SK-N-SH (cell line): ENCODE data around the gene ZBTB22. TPM values are rescaled to one million over a fixed set of nuclear protein-coding genes. Genes with fewer than 3 reads are reported as not detected.

Experiments
- CTCF ChIA-PET: fragments of 300-600, 350-600 bp; formaldehyde crosslinking; extraction: SDS; loops from one replicate; lab custom pipeline; 2021; lab: Yijun Ruan, JAX
- POLR2A ChIA-PET: fragments of 350-600 bp; sonication (Branson Sonifier 250); formaldehyde crosslinking; extraction: SDS; loops from one replicate; lab custom pipeline; 2020; ENCODE audit warnings: antibody characterized with exemption, inconsistent platforms; lab: Yijun Ruan, JAX
- DNase-seq: peaks from one replicate; pipeline ENCODE4 v3.0.0; 2012
- H2AFZ ChIP-seq: fragments of 200-600 bp; sonication (generic); 2 replicates; pipeline ENCODE4 v1.8.1; 2016; ENCODE audit warnings: antibody characterized with exemption, mild to moderate bottlenecking, low read depth
- H3F3A ChIP-seq: fragments of 200-600 bp; sonication (generic); replicated peaks from 2 replicates; pipeline ENCODE3; 2016; ENCODE audit warnings: antibody characterized with exemption, mild to moderate bottlenecking; ENCODE audit not compliant: insufficient read depth
- H3K27ac ChIP-seq, 2 experiments: fragments of 200-500 bp in 1 of 2; fragments of 200-600 bp in 1 of 2; sonication (Bioruptor generic) in 1 of 2; sonication (generic), shearing (Covaris generic) in 1 of 2; 2 replicates each; pipeline versions ENCODE4 v1.5.1 to v1.6.1; 2014 to 2016; ENCODE audit warnings: low read depth in 2 of 2, inconsistent platforms in 1 of 2, low read length in 1 of 2, mild to moderate bottlenecking in 1 of 2, mixed read lengths in 1 of 2
- H3K27me3 ChIP-seq: fragments of 200-600 bp; sonication (generic), shearing (Covaris generic); 2 replicates; pipeline ENCODE4 v1.6.1; 2016; ENCODE audit warnings: mixed run types; ENCODE audit not compliant: insufficient read depth
- H3K36me3 ChIP-seq, 2 experiments: fragments of 200-500 bp in 1 of 2; fragments of 200-600 bp in 1 of 2; sonication (Bioruptor generic) in 1 of 2; sonication (generic) in 1 of 2; replicated peaks in 1 of 2; 2 replicates each; pipeline versions ENCODE3 to v1.5.1; 2014 to 2016; ENCODE audit warnings: low read length in 1 of 2, mild to moderate bottlenecking in 1 of 2; ENCODE audit not compliant: insufficient read depth in 2 of 2, control insufficient read depth in 1 of 2
- H3K4me1 ChIP-seq, 2 experiments: fragments of 200-500 bp in 1 of 2; fragments of 200-600 bp in 1 of 2; sonication (Bioruptor generic) in 1 of 2; sonication (generic), shearing (Covaris generic) in 1 of 2; 2 replicates each; pipeline versions ENCODE4 v1.5.1 to v1.6.1; 2014 to 2016; ENCODE audit warnings: low read depth in 1 of 2, low read length in 1 of 2, mixed run types in 1 of 2; ENCODE audit not compliant: insufficient read depth in 2 of 2, control insufficient read depth in 1 of 2
- H3K4me2 ChIP-seq: fragments of 200-600 bp; sonication (generic), shearing (Covaris generic); 2 replicates; pipeline ENCODE4 v1.6.1; 2017; ENCODE audit warnings: mixed run types
- H3K4me3 ChIP-seq, 2 experiments: fragments of 200-500 bp in 1 of 2; fragments of 200-600 bp in 1 of 2; sonication (Bioruptor generic) in 1 of 2; sonication (generic), shearing (Covaris generic) in 1 of 2; 2 replicates each; pipeline versions ENCODE4 v1.5.1 to v1.8.1; 2014 to 2016; ENCODE audit warnings: low read depth in 2 of 2, inconsistent platforms in 1 of 2, low read length in 1 of 2, mild to moderate bottlenecking in 1 of 2, mixed read lengths in 1 of 2, moderate library complexity in 1 of 2
- H3K79me2 ChIP-seq: fragments of 200-600 bp; sonication (generic); 2 replicates; pipeline ENCODE4 v1.8.1; 2017; ENCODE audit warnings: mild to moderate bottlenecking; ENCODE audit not compliant: insufficient read depth
- H3K9ac ChIP-seq: fragments of 200-600 bp; sonication (generic); 2 replicates; pipeline ENCODE4 v1.6.1; 2017; ENCODE audit warnings: mixed run types
- H3K9me2 ChIP-seq: fragments of 200-600 bp; sonication (generic); 2 replicates; pipeline ENCODE4 v1.6.1; 2017; ENCODE audit warnings: mixed run types
- H3K9me3 ChIP-seq: fragments of 200-600 bp; sonication (generic); 2 replicates; pipeline ENCODE4 v1.6.1; 2017; ENCODE audit warnings: mixed run types, mild to moderate bottlenecking, moderate library complexity
- H4K20me1 ChIP-seq: fragments of 200-600 bp; sonication (generic); 2 replicates; pipeline ENCODE4 v1.6.1; 2017; ENCODE audit warnings: mild to moderate bottlenecking, mixed run types; ENCODE audit not compliant: insufficient read depth
- CHD2 ChIP-seq: fragments of 150-350 bp; IDR thresholded peaks from 2 replicates; pipeline ENCODE4 v1.6.1; 2018; ENCODE audit warnings: low read length; ENCODE audit not compliant: partially characterized antibody
- ELF1 ChIP-seq: IDR thresholded peaks from 2 replicates; pipeline ENCODE4 v1.4.0; 2012
- EZH2phosphoT487 ChIP-seq: fragments of 200-600 bp; sonication (generic); IDR thresholded peaks from 2 replicates; pipeline ENCODE4 v1.6.1; 2017; ENCODE audit warnings: low read depth, mixed run types, mild to moderate bottlenecking, antibody characterized with exemption, moderate library complexity, borderline replicate concordance
- FOSL2 ChIP-seq: IDR thresholded peaks from 2 replicates; pipeline ENCODE4 v1.4.0; 2012; ENCODE audit warnings: low read depth, mild to moderate bottlenecking, moderate library complexity, borderline replicate concordance
- GABPA ChIP-seq: IDR thresholded peaks from 2 replicates; pipeline ENCODE4 v1.4.0; 2012; ENCODE audit warnings: low read depth, mild to moderate bottlenecking
- JUND ChIP-seq: IDR thresholded peaks from 2 replicates; pipeline ENCODE4 v1.4.0; 2012
- MXI1 ChIP-seq: IDR thresholded peaks from 2 replicates; pipeline ENCODE4 v1.6.1; 2012; ENCODE audit warnings: mild to moderate bottlenecking, low read depth, low read length, improper control_type of control experiment
- NFIC ChIP-seq: IDR thresholded peaks from 2 replicates; pipeline ENCODE4 v1.4.0; 2012; ENCODE audit warnings: borderline replicate concordance
- POLR2AphosphoS5 ChIP-seq: IDR thresholded peaks from 2 replicates; pipeline ENCODE4 v1.6.1; 2012; ENCODE audit warnings: low read depth, low read length
- REST ChIP-seq: IDR thresholded peaks from 2 replicates; pipeline ENCODE4 v1.6.1; 2012; ENCODE audit warnings: mild to moderate bottlenecking, low read depth, low read length, moderate library complexity
- SIN3A ChIP-seq: IDR thresholded peaks from 2 replicates; pipeline ENCODE4 v1.6.1; 2012; ENCODE audit warnings: low read depth, mild to moderate bottlenecking, low read length, moderate library complexity, borderline replicate concordance
- SMC3 ChIP-seq: IDR thresholded peaks from 2 replicates; pipeline ENCODE4 v1.6.1; 2012; ENCODE audit warnings: low read depth, low read length, improper control_type of control experiment
- TAF1 ChIP-seq: IDR thresholded peaks from 2 replicates; pipeline ENCODE4 v1.6.1; 2012; ENCODE audit warnings: low read depth, mild to moderate bottlenecking, low read length, moderate library complexity, borderline replicate concordance
- TCF12 ChIP-seq: IDR thresholded peaks from 2 replicates; pipeline ENCODE4 v1.4.0; 2012
- TEAD4 ChIP-seq: IDR thresholded peaks from 2 replicates; pipeline ENCODE4 v1.4.0; 2012; ENCODE audit warnings: mild to moderate bottlenecking, borderline replicate concordance; ENCODE audit not compliant: insufficient read depth
- YY1 ChIP-seq: IDR thresholded peaks from 2 replicates; pipeline ENCODE4 v1.4.0; 2012; ENCODE audit warnings: low read depth, mild to moderate bottlenecking
- ZBTB33 ChIP-seq: IDR thresholded peaks from 2 replicates; pipeline ENCODE4 v1.4.0; 2012; ENCODE audit warnings: low read depth, borderline replicate concordance
- WGBS: methylation state at CpG from one replicate; pipeline ENCODE4 v1.1.6; 2017; ENCODE audit warnings: low lambda C conversion rate; 5-methylcytosine and 5-hydroxymethylcytosine counted together
- polyA plus RNA-seq, 3 experiments: library from polyadenylated mRNA; depleted of rRNA; stranded (reverse); fragments of >200 nt; gene quantifications; 2 replicates each; pipeline ENCODE4 v1.2.3, GENCODE V29; 2012
- TF ChIP-seq, protein P1 (sequence below): IDR thresholded peaks from 2 replicates; pipeline ENCODE4 v1.4.0; 2012; ENCODE audit warnings: low read depth
- TF ChIP-seq, protein P2 (sequence below): IDR thresholded peaks from 2 replicates; pipeline ENCODE4; 2012

Gene ZBTB22
- polyA plus RNA-seq, 1 of the 3 experiments (the other 2 are of a cell fraction), result 19.5 TPM

DNA sequence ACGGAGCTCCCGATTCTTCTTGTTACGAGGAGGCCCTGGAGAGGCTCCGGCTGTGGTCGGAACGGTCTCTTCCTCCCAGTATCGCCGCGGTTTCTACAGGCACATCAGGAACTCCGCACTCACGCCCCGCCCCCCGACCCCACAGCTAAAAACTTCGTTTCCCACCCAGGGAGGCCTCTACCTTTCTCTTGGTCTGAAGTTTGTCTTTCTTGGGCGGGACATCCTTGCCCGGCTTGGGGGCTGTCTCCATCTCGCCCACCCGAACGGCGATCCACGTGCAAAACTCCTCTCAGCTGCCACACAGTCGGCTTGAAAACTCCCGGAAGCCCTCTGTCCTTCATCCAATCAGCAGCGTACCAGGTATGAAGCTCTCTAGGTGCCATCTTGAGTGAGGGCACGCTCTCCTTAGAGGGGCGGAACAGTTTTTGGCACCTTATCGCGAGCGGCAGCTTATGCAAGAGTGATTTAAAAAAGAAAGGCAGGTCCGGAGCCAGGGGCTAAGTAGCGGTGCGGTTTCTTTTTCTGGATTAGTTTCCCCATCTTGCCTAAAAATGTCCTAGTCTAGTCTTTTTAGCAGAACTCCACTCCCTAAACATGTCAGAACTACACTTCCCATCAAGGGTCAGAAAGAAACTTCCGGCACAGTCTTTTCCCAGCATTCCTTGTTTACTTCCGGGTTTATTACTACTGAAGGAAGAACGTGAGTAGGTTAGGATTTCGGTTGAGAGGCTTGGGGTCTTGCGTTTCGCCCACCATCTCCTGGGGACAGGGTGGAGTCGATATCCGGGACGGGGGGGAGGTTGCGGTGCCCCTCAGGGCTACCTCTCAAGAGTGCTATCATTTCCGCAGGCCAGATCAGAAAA lies 28.4 kb downstream of the ZBTB22 start, which contains the start of the genes PFDN6 and WDR46:
PFDN6 (plus strand) TSS at position 681 of the 863 bp plus-strand sequence. CDS start 256 bp downstream, outside the sequence.
WDR46 (minus strand) TSS at position 319 of the 863 bp plus-strand sequence; CDS start at position 250, 69 bp downstream.
- H2AFZ ChIP-seq, result peak within 1 kb of the TSS; percentile 55
- peak within 1 kb of the TSS; percentile 96 for H3K4me2 ChIP-seq
- DNase-seq, result peak; percentile 88
- H3K9me3 ChIP-seq, result no peaks in the 10 kb centered on the region
- peaks cover 56% of the 10 kb centered on the region for H3K79me2 ChIP-seq
- H3F3A ChIP-seq, result peaks cover 6% of the 10 kb centered on the region
- peak within 1 kb of the TSS; percentile 78 to 96 for H3K4me3 ChIP-seq
- no peaks in the 10 kb centered on the region for H3K27me3 ChIP-seq
- peak; percentile 98 for TF ChIP-seq YY1
- no peak for TF ChIP-seq EZH2phosphoT487
- peak; percentile 78 for TF ChIP-seq POLR2AphosphoS5
- peak; percentile 57; the same call in 1 of the 2 replicates for TF ChIP-seq TAF1
- TF ChIP-seq, protein P1, sequence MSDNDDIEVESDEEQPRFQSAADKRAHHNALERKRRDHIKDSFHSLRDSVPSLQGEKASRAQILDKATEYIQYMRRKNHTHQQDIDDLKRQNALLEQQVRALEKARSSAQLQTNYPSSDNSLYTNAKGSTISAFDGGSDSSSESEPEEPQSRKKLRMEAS, result peak; percentile 98
- peak; percentile 92 for TF ChIP-seq CHD2
- 0 out of 2 replicates have a peak, but pooled peaks have one; percentile 30 for TF ChIP-seq TCF12
- peak; percentile 81 for TF ChIP-seq SIN3A
- TF ChIP-seq ZBTB33, result peak; percentile 81; the same call in 1 of the 2 replicates
- TF ChIP-seq, protein P2, sequence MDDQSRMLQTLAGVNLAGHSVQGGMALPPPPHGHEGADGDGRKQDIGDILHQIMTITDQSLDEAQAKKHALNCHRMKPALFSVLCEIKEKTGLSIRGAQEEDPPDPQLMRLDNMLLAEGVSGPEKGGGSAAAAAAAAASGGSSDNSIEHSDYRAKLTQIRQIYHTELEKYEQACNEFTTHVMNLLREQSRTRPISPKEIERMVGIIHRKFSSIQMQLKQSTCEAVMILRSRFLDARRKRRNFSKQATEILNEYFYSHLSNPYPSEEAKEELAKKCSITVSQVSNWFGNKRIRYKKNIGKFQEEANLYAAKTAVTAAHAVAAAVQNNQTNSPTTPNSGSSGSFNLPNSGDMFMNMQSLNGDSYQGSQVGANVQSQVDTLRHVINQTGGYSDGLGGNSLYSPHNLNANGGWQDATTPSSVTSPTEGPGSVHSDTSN, result no peak
- TF ChIP-seq FOSL2, result no peak
- 0 out of 2 replicates have a peak, but pooled peaks have one; percentile 14 for TF ChIP-seq REST
- TF ChIP-seq ELF1, result peak; percentile 93
- TF ChIP-seq SMC3, result no peak
- TF ChIP-seq GABPA, result peak; percentile 98
- TF ChIP-seq JUND, result no peak
- peak; percentile 99 for TF ChIP-seq MXI1
- no peak for TF ChIP-seq TEAD4
- no peak for TF ChIP-seq NFIC
- H3K9me2 ChIP-seq, result no peaks in the 10 kb centered on the region
- peak within 1 kb of the TSS; percentile 40 to 91; a peak in 3 of 4 replicates for H3K27ac ChIP-seq
- H3K36me3 ChIP-seq, result peaks cover 34 to 62% of the 10 kb centered on the region in 2 experiments
- ChIA-PET CTCF (interaction anchor here (1.1 to 4.4 kb wide), 5 partner anchors 10 to 137 kb away, joined by 3 to 49 read pairs (median 9); partner anchors contain the start of genes B3GALT4 and RGL2), POLR2A (interaction anchor here (1.7 to 3.6 kb wide), 6 partner anchors 8 to 317 kb away, joined by 4 to 58 read pairs (median 14); partner anchors contain the start of genes B3GALT4, RGL2, RPS18 and VPS52)
- H3K9ac ChIP-seq, result peak within 1 kb of the TSS; percentile 80
- WGBS, result 1% methylated on average over 41 of the region's 43 CpGs
- H4K20me1 ChIP-seq, result 0 out of 2 replicates have a peak, but pooled peaks cover 3% of the 10 kb centered on the region
- H3K4me1 ChIP-seq, result peaks cover 5 to 23% of the 10 kb centered on the region in 2 experiments; a peak in 3 of 4 replicates
